ENCODE measurements around the gene TRAF3IP3.

Gene TRAF3IP3

DNA sequence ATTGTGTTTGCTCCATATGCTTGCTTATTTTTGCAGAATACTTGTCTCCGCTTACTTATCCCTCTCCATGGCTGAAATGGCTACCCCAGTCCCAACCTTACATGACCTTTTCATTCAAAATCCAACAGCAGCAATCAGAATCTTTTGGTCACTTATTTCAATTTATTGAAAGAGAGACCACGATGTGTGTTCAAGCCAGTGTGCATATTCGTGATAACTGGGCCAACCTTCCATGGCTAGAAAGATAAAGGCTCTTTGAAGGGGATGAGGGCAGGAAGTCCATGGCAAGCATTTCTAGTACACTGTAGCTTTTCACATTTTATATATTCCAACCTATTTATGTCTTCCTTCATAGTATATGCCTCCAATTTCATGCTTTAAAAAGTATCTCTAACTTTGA lies 28.1 kb upstream of the TRAF3IP3 start:
- no peaks in the 10 kb centered on the region for H3K27me3 Mint-ChIP-seq (ENCODE audit: low read depth)
- peak overlapping the region; percentile 59 for H3K27ac Mint-ChIP-seq
- H3K4me1 Mint-ChIP-seq (ENCODE audit: low read depth), result peaks cover 33% of the 10 kb centered on the region
- peaks cover 19% of the 10 kb centered on the region for H3K36me3 Mint-ChIP-seq (ENCODE audit: low read depth)
- peaks cover 12% of the 10 kb centered on the region for H3K9me3 Mint-ChIP-seq
- no peak overlapping the region for H3K4me3 Mint-ChIP-seq

DNA sequence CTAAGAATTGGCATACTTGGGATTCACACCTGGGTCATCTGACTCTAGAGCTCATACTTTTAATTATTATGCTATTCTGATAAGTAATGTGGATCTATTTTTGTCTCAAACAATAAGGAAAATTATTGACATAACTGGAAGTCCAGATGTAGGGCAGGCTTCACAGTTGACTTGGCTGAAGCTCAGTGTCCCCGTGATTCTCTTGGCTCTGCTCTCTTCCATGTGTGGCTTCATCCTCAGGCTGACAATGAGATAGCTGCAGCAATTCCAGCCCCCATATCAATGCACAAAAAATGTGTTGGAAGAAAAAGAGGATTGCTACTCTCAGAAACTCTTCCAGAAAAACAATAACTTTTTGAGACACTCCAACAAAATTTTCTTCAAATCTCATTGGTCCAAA lies 27.4 kb upstream of the TRAF3IP3 start:
- Mint-ChIP-seq H3K9me3 (peaks cover 12% of the 10 kb centered on the region), H3K4me3 (no peak overlapping the region), H3K27ac (no peak overlapping the region), H3K4me1 (ENCODE audit: low read depth) (peaks cover 37% of the 10 kb centered on the region), H3K27me3 (ENCODE audit: low read depth) (no peaks in the 10 kb centered on the region), H3K36me3 (ENCODE audit: low read depth) (peaks cover 23% of the 10 kb centered on the region)

DNA sequence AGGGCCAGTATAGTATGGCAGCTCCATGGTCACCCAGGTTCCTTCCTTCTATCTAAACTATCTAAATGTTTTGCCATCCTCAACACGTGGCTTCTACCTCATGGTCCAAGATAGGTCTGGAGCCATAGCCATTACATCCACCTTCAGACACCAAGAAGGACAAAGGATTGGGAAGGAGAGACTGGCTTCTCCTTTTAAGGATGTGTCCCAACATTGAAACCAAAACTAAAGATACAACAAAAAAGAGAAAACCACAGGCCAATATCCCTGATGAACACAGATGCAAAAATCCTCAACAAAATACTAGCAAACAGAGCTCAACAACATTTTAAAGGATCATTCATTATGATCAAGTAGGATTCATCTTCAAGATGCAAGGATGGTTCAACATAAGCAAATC lies 26.4 kb upstream of the TRAF3IP3 start:
- peaks cover 12% of the 10 kb centered on the region for H3K9me3 Mint-ChIP-seq
- no peak overlapping the region for H3K27ac Mint-ChIP-seq
- peaks cover 27% of the 10 kb centered on the region for H3K36me3 Mint-ChIP-seq (ENCODE audit: low read depth)
- H3K27me3 Mint-ChIP-seq (ENCODE audit: low read depth), result no peaks in the 10 kb centered on the region
- H3K4me1 Mint-ChIP-seq (ENCODE audit: low read depth), result peaks cover 33% of the 10 kb centered on the region
- H3K4me3 Mint-ChIP-seq, result no peak overlapping the region

DNA sequence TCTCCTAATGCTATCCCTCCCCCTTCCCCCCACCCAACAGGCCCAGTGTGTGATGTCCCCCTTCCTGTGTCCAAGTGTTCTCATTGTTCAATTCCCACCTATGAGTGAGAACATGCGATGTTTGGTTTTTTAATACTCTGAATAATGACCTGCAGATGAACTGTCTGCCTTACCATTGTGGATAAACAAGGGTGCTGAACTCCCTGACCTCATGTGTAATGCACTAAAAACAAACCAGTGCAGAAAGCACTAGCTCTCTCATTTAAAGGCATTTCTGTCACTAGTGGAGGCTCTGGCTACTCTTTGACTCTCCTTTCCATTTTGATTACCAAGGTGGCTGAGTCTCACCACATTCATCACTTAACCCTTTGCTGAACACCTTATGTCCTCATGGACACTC lies 23.1 kb upstream of the TRAF3IP3 start:
- H3K27me3 Mint-ChIP-seq (ENCODE audit: low read depth), result no peaks in the 10 kb centered on the region
- no peak overlapping the region for H3K4me3 Mint-ChIP-seq
- no peak overlapping the region for H3K27ac Mint-ChIP-seq
- H3K36me3 Mint-ChIP-seq (ENCODE audit: low read depth), result peaks cover 26% of the 10 kb centered on the region
- H3K9me3 Mint-ChIP-seq, result peaks cover 12% of the 10 kb centered on the region
- H3K4me1 Mint-ChIP-seq (ENCODE audit: low read depth), result peaks cover 25% of the 10 kb centered on the region

- no peak overlapping the region for H3K27ac Mint-ChIP-seq
- no peak overlapping the region for H3K4me3 Mint-ChIP-seq
- H3K9me3 Mint-ChIP-seq, result peaks cover 12% of the 10 kb centered on the region
- peaks cover 24% of the 10 kb centered on the region for H3K36me3 Mint-ChIP-seq (ENCODE audit: low read depth)
- peaks cover 24% of the 10 kb centered on the region for H3K4me1 Mint-ChIP-seq (ENCODE audit: low read depth)
- H3K27me3 Mint-ChIP-seq (ENCODE audit: low read depth), result no peaks in the 10 kb centered on the region
Measured at GRCh38 chr1:209733409-209734192, 22.3 kb upstream of the TRAF3IP3 start.

DNA sequence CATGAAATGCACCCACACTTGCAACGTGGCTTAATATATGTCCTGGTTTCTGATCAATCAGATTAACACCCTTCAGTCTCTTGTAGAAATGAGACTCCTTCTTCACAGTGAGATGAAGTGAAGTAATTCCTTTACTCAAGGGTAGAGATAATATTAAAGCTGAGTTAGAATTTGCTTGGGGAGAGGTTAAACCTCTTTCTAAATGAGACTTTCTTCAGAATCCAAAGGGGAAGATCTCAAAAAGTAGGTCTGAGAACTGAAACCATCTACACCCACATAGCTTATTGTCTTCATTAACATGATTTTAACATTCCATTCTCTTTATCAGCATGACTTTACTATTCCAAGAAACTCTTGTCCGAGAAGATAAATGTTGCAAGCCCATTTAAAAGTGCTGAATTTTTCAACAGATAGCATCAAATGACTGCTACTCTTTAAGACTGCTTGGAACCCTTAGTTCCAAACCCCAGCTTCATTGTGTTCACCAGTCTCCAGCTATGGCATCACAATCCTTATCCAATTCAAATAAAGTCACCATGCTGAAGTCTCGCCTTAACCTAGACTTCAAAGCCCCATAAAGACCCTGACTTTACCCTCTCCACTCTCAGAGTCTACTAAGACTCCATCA lies 19.2 kb upstream of the TRAF3IP3 start:
- Mint-ChIP-seq H3K27ac (no peak overlapping the region), H3K4me1 (ENCODE audit: low read depth) (peaks cover 22% of the 10 kb centered on the region), H3K27me3 (ENCODE audit: low read depth) (no peaks in the 10 kb centered on the region), H3K9me3 (no peaks in the 10 kb centered on the region), H3K36me3 (ENCODE audit: low read depth) (peaks cover 20% of the 10 kb centered on the region), H3K4me3 (no peak overlapping the region)

- Mint-ChIP-seq H3K27ac (no peak overlapping the region), H3K4me1 (ENCODE audit: low read depth) (peaks cover 27% of the 10 kb centered on the region), H3K36me3 (ENCODE audit: low read depth) (peaks cover 20% of the 10 kb centered on the region)
Measured at GRCh38 chr1:209737118-209737505, 18.7 kb upstream of the TRAF3IP3 start.

GRCh38 chr1:209738270-209738669 lies 17.6 kb upstream of the TRAF3IP3 start:
- Mint-ChIP-seq H3K4me1 (ENCODE audit: low read depth) (peaks cover 30% of the 10 kb centered on the region), H3K4me3 (no peak overlapping the region), H3K27me3 (ENCODE audit: low read depth) (no peaks in the 10 kb centered on the region), H3K36me3 (ENCODE audit: low read depth) (peaks cover 14% of the 10 kb centered on the region), H3K9me3 (no peaks in the 10 kb centered on the region), H3K27ac (no peak overlapping the region)

More at GRCh38 chr1:209737118-209737505, 18.7 kb upstream of the TRAF3IP3 start:
- H3K4me3 Mint-ChIP-seq, result no peak overlapping the region
- H3K9me3 Mint-ChIP-seq, result no peaks in the 10 kb centered on the region
- no peaks in the 10 kb centered on the region for H3K27me3 Mint-ChIP-seq (ENCODE audit: low read depth)

GRCh38 chr1:209741193-209741592 lies 14.7 kb upstream of the TRAF3IP3 start:
- H3K27me3 Mint-ChIP-seq (ENCODE audit: low read depth), result no peaks in the 10 kb centered on the region
- no peak overlapping the region for H3K27ac Mint-ChIP-seq
- H3K36me3 Mint-ChIP-seq (ENCODE audit: low read depth), result peaks cover 5% of the 10 kb centered on the region
- H3K4me3 Mint-ChIP-seq, result no peak overlapping the region
- H3K9me3 Mint-ChIP-seq, result no peaks in the 10 kb centered on the region
- peaks cover 25% of the 10 kb centered on the region for H3K4me1 Mint-ChIP-seq (ENCODE audit: low read depth)

GRCh38 chr1:209741889-209742288 lies 14.0 kb upstream of the TRAF3IP3 start:
- Mint-ChIP-seq H3K4me3 (no peak overlapping the region), H3K9me3 (no peaks in the 10 kb centered on the region), H3K27me3 (ENCODE audit: low read depth) (no peaks in the 10 kb centered on the region), H3K27ac (no peak overlapping the region), H3K36me3 (ENCODE audit: low read depth) (peaks cover 2% of the 10 kb centered on the region), H3K4me1 (ENCODE audit: low read depth) (peaks cover 25% of the 10 kb centered on the region)

- peak overlapping the region; percentile 24 for H3K27ac Mint-ChIP-seq
- H3K9me3 Mint-ChIP-seq, result no peaks in the 10 kb centered on the region
- H3K27me3 Mint-ChIP-seq (ENCODE audit: low read depth), result no peaks in the 10 kb centered on the region
- peaks cover 2% of the 10 kb centered on the region for H3K36me3 Mint-ChIP-seq (ENCODE audit: low read depth)
- no peak overlapping the region for H3K4me3 Mint-ChIP-seq
- H3K4me1 Mint-ChIP-seq (ENCODE audit: low read depth), result peaks cover 30% of the 10 kb centered on the region
Measured at GRCh38 chr1:209742409-209743144, 13.3 kb upstream of the TRAF3IP3 start.

- no peaks in the 10 kb centered on the region for H3K9me3 Mint-ChIP-seq
- H3K4me1 Mint-ChIP-seq (ENCODE audit: low read depth), result peaks cover 36% of the 10 kb centered on the region
- peak overlapping the region; percentile 24 for H3K27ac Mint-ChIP-seq
- H3K4me3 Mint-ChIP-seq, result no peak overlapping the region
- H3K27me3 Mint-ChIP-seq (ENCODE audit: low read depth), result no peaks in the 10 kb centered on the region
- H3K36me3 Mint-ChIP-seq (ENCODE audit: low read depth), result no peaks in the 10 kb centered on the region
Measured at GRCh38 chr1:209743145-209743482, 12.7 kb upstream of the TRAF3IP3 start.

GRCh38 chr1:209746451-209747165 lies 9.2 kb upstream of the TRAF3IP3 start:
- no peaks in the 10 kb centered on the region for H3K27me3 Mint-ChIP-seq (ENCODE audit: low read depth)
- no peaks in the 10 kb centered on the region for H3K9me3 Mint-ChIP-seq
- H3K4me3 Mint-ChIP-seq, result no peak overlapping the region
- no peak overlapping the region for H3K27ac Mint-ChIP-seq
- no peaks in the 10 kb centered on the region for H3K36me3 Mint-ChIP-seq (ENCODE audit: low read depth)
- H3K4me1 Mint-ChIP-seq (ENCODE audit: low read depth), result peaks cover 57% of the 10 kb centered on the region

DNA sequence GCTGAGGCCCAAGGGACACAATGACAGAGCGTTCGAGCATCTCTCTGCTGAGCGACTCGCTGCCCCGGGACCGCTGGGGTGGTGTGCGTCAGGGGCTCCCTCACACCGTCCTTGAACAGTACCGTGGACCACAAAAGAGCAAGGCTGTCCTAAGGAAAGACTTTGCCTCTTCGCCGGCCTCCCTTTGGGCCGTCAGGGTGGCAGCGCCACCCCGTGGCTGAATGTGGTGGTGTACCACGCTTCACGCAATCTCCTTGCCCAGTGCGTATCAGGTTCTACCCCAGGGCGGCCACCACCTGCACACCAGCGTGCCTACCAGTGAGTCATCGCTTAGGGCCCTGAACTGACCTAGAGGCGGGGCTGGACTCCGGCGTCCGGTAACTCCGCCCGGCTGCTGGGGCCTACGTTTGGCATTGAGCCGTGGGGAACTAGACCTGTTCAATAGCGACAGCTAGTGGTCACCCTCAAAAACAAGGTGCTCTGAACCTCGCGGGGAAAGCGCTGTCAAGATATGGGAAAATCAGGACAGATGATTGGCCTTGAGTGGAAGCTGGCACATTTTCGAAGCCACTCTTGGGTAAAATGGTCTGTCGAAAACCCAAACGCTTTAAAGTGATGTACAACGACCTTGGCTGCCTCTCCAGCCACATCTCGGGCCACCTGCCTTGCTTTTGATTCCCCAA lies 8.1 kb upstream of the TRAF3IP3 start:
- H3K4me3 Mint-ChIP-seq, result peak overlapping the region; percentile 83
- H3K27me3 Mint-ChIP-seq (ENCODE audit: low read depth), result no peaks in the 10 kb centered on the region
- peaks cover 5% of the 10 kb centered on the region for H3K36me3 Mint-ChIP-seq (ENCODE audit: low read depth)
- no peaks in the 10 kb centered on the region for H3K9me3 Mint-ChIP-seq
- H3K4me1 Mint-ChIP-seq (ENCODE audit: low read depth), result peaks cover 58% of the 10 kb centered on the region
- peak overlapping the region; percentile 96 for H3K27ac Mint-ChIP-seq

All from T-helper 1 cell treated with Interleukin-12 subunit alpha and Interleukin-12 subunit beta and Interleukin-4 antibody, amounts not matched to agents 30 μg/mL and 1 μg/mL, for 36 hours (primary cell).